NCI-H2171 (cell line): ENCODE results near the gene RAB11FIP4.
A peak's percentile ranks its signal among the peaks of the same experiment; 100 is the strongest.
"Not testable (repeated sequence)": the region's sequence is repeated elsewhere in the genome, so short reads cannot be mapped to it uniquely, and the experiment has no call there.

Source experiments
- DNase-seq: peaks from one replicate; lab custom pipeline; 2025; lab: John Stamatoyannopoulos, UW

RAB11FIP4 gene, protein sequence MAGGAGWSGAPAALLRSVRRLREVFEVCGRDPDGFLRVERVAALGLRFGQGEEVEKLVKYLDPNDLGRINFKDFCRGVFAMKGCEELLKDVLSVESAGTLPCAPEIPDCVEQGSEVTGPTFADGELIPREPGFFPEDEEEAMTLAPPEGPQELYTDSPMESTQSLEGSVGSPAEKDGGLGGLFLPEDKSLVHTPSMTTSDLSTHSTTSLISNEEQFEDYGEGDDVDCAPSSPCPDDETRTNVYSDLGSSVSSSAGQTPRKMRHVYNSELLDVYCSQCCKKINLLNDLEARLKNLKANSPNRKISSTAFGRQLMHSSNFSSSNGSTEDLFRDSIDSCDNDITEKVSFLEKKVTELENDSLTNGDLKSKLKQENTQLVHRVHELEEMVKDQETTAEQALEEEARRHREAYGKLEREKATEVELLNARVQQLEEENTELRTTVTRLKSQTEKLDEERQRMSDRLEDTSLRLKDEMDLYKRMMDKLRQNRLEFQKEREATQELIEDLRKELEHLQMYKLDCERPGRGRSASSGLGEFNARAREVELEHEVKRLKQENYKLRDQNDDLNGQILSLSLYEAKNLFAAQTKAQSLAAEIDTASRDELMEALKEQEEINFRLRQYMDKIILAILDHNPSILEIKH

DNA sequence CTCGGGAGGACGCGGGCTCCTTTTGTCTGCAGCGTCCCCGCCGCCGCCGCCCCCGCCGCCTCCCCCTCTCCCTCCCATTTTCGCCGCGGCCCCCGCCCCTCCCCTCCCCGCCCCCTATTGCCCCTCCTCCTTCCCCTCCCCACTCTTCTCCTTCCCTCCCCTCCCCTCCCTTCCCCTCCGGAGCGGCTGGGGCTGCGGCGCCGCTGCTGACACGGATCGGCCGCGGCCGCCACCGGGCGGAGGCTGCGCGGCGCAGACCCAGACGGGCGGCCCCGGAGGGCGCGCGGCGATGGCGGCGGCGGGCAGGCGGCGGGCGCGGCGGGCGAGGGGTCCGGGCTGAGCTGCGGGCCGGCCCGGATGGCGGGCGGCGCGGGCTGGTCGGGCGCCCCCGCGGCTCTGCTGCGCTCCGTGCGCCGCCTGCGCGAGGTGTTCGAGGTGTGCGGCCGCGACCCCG lies at the start of gene RAB11FIP4:
Gene RAB11FIP4, plus strand, starts transcription at position 180 of the 454 bp plus-strand sequence. Its CDS starts 178 bp downstream, at position 358.
- peak; percentile 63 for DNase-seq

DNA sequence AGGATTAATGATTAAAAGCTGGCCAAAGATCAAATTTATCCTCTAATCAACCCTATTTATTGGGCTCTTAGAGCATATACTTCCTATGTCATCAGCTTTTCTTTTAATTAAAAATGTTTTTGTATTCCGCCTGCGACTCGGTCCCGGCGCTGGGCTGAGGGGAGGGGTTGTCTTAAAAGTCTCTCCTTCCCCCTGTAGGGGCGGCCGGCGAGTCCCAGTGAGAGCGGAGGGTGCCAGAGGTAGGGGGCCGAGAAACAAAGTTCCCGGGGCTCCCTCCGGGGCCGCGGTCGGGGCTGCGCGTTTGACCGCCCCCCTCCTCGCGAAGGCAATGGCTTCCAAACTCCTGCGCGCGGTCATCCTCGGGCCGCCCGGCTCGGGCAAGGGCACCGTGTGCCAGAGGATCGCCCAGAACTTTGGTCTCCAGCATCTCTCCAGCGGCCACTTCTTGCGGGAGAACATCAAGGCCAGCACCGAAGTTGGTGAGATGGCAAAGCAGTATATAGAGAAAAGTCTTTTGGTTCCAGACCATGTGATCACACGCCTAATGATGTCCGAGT lies 46.2 kb upstream of the RAB11FIP4 start:
- not testable (repeated sequence) for DNase-seq

DNA sequence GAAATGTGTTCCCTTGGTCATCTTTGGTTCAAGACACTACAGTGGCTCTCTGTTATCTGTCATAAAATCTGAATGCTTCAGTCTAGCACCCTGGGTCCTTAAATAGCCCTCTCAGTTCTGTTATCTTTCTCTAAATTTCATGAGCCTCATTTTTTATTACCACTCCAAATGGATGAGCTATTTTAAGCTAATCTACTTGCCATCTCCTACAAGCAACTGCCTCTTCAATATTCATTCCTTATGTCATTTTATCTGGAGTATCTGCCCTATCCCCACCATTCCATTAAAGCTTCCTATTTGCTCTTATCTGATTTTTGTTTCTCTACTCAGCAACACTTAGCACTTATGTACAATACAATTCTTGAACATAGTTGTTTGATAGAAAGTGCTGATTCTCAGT lies 42.0 kb upstream of the RAB11FIP4 start:
- DNase-seq = no peak

DNA sequence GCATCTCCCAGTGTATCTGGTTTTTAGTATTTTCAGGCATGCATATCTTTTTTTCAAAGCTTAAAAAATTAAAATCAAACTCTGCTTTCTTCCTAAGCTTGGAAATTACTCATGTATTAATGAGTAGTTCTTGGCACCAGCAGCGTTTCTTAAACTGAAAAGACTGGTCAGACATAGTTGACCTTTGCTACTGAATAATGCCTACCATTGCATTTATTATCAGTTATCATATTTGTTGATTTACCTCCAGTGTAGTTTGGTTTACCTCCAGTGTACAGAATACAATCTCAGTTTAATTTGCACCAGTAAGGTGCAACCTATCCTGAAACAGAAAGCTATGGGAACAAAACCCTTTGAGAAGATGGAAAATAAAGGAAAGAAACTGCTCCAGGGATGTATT lies 35.5 kb upstream of the RAB11FIP4 start:
- DNase-seq = no peak

DNA sequence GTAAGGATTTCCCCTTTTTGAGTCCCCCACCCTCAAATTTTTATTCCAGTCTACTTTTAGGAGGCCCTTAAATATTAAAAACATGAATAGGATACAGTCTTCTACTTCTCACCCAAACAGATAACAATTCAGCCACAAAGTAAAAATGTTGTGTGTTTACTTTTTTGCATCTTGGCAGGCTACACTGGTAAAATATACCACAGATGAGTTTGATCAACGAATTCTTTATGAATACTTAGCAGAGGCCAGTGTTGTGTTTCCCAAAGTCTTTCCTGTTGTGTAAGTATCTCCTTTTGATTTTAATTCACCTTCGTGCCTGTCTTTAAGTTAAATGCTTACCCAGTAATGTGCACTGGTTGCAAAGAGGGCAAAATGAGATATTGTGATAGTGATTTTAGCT lies 34.4 kb upstream of the RAB11FIP4 start:
- DNase-seq = no peak

DNA sequence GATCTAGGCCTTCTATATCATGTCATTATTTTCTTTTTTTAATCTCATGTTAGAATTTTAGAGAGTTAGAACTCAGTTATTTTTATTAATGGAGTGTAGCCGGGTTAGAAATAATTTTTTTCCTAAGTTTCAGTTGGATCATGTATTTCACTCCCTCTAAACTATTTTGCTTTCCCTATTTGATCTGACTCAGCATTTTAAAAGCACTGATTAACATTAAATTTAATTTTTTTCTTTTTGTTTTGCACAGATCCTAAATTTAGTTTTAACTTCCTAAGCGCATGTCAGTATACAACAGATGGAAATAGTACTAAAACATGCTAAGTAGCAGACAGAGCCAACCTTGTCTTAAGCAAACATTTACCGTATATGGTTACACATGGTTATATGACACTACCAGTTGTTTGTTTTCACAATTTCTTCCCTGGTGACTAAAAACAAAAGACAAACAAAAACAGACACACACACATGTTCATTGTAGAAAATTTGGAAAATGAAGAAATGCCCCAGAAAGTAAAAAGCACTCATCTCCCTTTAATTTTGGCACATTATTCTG lies 33.6 kb upstream of the RAB11FIP4 start:
- peak; percentile 45 for DNase-seq

DNA sequence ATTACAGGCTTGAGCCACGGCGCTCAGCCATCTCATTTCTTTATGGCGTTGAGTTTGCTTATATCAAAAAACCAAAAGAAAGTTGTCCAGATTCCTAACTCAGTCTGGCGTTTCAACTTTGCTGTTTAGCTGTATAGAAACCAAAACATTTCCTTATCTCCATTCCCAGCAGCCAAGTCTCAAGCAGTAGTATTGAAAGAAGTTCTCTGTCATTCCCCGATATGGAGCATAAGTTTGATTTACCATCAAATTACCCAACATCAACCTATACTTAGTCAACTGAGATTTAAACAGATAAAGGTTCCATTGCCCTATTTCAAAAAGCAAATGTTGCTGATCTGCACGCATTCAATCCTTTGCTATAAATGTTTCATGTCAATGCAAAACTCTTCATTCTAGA lies 27.5 kb upstream of the RAB11FIP4 start:
- DNase-seq = no peak

DNA sequence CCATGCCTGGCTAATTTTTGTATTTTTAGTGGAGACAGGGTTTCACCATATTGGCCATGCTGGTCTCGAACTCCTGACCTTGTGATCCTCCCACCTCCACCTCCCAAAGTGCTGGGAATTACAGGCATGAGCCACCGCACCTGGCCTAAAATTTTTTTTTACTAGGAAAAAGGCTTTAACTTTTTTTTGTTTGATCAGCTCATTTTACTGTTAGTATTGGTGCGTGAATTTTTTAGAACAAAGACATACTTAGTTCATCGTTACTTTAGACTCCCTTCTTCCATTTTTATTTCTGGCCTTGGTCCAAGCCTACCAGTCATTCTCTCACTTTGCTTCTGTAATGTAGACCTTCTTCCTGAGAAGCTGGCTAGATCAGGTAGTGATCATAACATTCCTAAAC lies 25.4 kb upstream of the RAB11FIP4 start:
- DNase-seq = no peak

DNA sequence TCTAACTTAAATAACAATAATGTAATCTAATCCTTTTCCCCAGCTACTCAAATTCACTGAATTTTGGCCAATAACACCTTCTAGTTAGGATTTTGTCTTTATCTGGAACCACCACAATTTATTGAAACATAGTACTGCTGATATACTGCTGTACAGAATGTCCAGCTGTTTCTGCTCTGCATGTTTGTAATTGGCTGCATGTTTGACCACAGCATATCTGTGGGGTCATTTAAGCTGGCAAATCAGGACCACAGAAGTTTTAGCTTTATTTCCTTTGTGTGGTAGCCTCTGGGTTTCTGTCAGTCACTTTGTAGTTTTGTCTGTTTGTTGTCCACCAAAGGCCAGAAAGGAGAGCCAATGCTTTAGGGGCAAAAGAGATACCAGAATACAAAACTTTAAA lies 22.2 kb upstream of the RAB11FIP4 start:
- no peak for DNase-seq

DNA sequence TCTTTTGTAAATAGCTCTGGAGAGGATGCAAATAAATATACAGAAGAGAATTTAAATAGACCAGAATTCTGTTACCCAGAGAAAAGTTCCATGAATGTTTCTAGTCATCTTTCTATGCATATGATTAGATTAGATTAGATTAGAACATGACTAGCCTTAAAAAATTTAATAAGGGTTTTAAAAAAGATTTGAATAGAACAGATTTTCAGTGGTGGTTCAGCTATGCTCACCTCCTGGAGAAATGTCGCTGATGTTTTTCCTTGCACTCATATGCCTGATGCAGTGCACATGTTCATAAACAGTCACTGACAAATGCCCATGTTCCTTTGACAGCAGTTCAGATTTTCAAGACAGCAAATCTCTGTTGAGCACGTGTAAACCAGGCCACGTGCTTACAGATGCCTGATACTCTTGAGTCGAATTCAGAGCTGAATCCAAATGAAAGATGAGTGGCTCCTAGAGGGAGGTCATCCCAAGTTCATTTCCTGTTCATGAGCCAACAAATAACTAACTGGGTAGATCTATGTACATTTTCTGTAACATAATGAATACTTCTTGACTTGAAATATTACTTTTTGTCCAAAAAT lies 19.9 kb upstream of the RAB11FIP4 start:
- no peak for DNase-seq

DNA sequence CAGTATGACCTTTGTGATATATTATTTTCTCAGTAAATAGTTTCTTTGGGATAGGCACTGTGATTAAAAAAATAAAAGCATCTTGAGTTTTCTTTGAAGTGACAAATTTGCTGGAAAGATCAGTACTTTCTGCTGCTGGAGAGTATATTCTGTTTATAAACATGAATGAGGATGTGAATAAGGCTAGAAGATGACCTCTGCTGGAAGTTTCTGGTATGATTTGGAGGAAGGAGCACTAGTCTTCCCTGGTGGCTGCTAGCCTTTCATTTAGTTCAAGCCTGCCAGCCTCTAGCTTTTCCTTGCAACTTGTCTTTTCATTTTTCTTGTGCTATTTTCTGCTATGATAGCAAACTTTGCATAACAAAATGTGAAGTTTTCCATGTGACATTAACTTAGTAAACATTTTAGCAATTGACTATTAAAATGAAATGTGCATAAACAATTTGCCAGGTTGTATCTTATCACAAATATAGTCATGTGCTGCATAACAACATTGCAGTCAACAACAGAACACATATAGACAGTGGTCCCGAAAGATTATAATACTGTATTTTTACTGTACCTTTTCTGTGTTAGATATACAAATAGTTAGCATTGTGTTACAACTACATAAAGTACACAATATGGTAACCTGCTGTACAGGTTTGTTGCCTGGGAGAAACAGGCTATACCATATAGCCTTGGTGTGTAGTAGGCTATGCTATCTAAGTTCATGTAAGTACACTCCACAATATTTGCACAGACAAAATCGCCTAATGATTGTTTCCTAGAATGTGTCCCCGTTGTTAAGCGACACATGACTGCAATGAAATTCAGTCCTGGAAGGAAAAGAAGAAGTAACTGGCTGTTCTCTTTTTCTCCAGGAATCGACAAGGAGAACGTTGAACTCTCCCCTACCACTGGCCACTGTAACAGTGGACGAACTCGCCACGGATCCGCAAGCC lies 18.1 kb upstream of the RAB11FIP4 start:
- peak; percentile 8 for DNase-seq

DNA sequence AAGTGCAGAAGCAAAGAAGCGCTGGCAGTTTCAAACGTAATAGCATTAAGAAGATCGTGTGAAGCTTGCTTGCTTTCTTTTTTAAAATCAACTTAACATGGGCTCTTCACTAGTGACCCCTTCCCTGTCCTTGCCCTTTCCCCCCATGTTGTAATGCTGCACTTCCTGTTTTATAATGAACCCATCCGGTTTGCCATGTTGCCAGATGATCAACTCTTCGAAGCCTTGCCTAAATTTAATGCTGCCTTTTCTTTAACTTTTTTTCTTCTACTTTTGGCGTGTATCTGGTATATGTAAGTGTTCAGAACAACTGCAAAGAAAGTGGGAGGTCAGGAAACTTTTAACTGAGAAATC lies 17.4 kb upstream of the RAB11FIP4 start:
- no peak for DNase-seq

DNA sequence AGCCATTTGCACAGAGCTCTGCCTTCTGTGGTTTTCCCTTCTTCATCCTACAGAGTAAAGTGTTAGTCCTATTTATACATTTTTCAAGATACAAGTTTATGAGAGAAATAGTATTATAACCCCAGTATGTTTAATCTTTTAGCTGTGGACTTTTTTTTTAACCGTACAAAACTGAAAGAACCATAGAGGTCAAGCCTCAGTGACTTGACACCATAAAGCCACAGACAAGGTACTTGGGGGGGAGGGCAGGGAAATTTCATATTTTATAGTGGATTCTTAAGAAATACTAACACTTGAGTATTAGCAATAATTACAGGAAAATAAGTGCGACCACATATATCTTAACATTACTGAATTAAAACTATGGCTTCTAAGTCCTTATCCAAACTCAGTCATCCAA lies 17.0 kb upstream of the RAB11FIP4 start:
- no peak for DNase-seq

DNA sequence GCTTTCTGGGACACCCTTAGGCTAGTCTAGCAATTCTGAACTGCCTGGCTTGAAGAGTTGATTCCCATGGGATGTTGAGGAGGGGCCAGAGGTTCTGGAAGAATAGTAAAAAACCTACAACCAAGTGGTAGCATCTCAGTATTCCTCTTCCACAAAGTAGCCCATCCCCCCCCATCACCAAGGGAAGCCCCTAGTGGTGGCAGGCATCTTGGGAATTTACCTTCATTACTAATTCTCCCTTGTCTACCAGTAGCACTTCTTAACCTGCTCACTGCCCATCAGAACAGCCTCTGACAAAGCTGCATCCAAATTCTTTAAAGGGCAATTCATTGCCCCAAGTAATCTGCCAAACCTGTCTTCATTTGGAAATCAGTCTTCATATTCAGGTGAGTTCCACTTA lies 12.8 kb upstream of the RAB11FIP4 start:
- no peak for DNase-seq

DNA sequence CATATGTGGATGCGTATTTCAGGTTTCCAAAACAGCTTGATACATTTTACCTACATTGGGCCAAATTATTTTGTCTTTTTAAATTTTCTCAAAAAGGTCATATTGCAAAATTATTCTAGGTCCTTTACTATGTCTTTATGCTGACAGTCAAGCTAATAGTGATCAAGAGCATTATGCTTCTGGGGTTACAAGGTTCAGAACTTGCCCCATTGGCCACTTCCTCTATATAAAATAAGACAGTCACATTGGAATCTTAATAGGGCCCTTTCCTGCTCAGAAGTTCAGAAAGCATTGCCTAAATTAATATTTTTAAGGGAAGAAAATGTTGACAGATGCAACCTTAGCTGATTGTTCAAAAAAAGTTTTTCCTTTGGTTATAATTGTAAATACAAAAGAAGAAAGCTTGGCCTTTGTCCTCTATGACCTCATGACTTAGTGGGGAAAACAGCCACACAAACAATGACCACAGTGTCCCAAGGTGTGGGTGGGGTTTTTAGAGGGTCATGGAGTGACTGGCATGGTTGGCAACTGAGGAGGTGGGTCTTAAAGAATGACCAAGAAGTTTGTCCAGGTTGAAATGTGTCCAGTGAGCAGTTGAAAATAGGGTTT lies 11.8 kb upstream of the RAB11FIP4 start:
- no peak for DNase-seq

DNA sequence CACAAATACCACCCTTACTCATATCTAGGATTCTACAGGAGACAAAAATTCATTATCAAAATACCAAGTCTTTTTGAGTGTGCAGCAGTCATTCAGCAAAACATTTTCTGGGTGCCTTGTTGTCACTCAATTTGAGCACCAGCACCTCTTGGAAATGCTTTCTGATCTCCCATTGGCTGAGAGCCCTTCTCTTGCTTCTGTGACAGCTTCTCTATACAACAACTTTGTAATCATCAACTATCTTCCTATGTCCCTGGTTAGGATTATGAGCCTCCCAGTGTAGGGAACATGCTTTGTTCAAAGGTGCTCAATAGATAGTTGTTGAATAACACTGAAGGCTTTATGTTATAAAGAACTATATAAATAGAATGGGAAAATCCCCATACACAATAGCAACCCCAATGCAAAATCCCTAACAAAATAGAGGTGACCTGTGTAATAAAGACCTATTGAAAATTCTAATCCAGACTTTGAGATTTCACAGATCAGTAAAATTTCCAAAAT lies 10.3 kb upstream of the RAB11FIP4 start:
- DNase-seq = no peak

DNA sequence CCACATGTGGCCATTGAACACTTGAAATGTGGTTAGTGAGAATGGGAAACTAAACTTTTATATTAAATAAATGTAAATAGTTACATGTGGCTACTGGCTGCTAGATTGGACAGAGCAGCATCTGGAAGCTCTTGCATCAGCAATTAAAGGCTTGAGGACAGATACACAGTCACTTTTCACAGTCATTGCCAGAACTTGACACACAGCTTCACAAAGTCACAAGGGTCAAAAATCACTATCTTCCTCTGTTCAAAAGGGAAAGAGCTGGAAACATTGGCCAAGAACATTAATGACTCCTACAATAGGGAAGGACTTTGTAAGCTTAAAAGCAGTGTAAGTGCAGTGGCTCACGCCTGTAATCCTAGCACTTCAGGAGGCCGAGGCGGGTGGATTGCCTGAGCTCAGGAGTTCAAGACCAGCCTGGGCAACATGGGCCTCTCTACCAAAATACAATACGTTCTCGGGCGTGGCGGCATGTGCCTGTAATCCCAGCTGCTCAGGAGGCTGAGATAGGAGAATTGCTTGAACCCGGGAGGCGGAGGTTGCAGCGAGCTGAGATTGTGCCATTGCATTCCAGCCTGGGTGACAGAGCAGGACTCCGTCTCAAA lies 8.7 kb upstream of the RAB11FIP4 start:
- not testable (repeated sequence) for DNase-seq

DNA sequence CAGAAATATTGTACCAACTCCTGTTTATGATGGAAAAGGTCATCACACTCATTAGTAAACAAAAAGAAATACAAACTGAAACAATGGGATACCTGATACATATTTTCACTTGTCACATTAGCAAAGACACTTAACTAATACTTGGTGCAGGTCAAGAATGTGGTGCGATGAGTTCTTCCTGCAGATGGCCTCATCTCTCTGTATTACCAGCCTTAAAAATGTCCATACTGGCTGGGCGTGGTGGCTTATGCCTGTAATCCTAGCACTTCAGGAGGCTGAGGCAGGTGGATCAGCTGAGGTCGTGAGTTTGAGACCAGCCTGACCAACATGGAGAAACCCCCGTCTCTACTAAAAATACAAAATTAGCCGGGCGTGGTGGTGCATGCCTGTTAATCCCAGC lies 8.0 kb upstream of the RAB11FIP4 start:
- DNase-seq = not testable (repeated sequence)

DNA sequence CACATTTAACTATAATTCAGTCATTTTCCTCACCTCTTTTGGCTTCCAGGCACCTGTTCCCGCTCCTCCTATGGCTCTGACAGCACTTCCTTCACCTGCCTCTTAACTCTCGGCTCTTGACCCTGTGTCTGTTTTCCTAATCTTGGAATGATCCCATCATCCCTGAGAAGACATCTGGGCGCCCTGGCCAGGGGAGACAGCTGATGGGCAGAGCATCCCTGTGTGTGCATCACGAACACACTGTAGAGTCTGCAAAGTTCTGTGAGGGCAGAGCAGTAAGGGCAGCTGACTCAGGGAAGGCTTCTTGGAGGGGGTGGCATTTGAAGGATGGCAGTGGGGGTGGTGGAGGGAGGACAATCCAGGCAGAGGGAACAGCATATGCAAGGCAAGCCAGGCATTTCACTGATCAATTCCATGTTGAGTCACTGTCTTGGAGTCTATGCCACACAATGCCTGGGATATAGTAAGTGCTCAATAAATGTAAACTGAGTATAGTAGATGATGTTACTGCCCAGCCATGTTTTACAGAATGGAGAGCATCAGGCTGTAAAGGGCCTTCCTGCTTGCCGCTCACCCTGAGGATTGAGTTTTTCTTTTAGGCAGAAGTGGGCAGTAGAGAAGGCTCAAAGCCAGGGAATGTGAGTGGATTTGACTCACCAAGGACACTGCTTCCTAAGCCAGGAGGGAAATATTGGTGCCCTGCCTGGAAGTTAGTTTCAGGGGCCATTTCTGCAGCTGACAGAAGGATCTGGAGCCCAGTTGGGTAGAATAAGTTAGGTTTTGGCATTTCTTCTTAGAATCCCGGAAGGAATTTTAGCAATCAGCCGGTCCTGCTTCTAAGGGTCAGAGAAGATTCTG lies 5.8 kb upstream of the RAB11FIP4 start:
- no peak for DNase-seq
